SK-N-SH (cell line): Measurements from ENCODE around the gene AMFR.

ENCODE experiments used
- POLR2AphosphoS5 ChIP-seq: IDR thresholded peaks from 2 replicates; pipeline ENCODE4 v1.6.1; 2012; ENCODE audit warnings: low read depth, low read length
- TF ChIP-seq, protein P1 (sequence below): fragments of 200-600 bp; sonication (generic); IDR thresholded peaks from 2 replicates; pipeline ENCODE4 v1.6.1; 2017; ENCODE audit warnings: antibody characterized with exemption, mild to moderate bottlenecking, moderate library complexity

DNA sequence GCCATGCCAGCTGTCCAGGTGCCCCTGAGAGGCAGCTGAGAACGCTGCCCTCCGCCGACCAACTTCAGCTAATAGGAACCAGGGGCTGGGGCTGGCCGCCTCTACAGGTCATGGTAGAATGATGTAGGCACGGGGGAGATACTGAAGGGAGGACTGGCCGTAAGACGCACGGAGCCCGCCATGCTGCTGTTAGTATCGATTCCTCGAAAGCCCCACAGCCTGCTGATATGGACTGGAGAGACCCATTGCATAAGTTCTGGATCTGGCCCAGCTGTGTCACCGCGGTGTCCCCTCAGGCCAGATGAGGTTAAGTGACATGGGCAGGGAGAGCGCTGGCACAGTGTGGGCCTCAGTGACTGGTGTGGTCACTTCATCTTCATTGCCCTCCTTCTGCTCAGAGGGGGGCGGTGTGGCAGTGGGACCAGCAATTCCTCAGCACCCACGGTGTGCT is 75.6 kb downstream of the AMFR start:
- TF ChIP-seq POLR2AphosphoS5: no peak
- TF ChIP-seq, protein P1, sequence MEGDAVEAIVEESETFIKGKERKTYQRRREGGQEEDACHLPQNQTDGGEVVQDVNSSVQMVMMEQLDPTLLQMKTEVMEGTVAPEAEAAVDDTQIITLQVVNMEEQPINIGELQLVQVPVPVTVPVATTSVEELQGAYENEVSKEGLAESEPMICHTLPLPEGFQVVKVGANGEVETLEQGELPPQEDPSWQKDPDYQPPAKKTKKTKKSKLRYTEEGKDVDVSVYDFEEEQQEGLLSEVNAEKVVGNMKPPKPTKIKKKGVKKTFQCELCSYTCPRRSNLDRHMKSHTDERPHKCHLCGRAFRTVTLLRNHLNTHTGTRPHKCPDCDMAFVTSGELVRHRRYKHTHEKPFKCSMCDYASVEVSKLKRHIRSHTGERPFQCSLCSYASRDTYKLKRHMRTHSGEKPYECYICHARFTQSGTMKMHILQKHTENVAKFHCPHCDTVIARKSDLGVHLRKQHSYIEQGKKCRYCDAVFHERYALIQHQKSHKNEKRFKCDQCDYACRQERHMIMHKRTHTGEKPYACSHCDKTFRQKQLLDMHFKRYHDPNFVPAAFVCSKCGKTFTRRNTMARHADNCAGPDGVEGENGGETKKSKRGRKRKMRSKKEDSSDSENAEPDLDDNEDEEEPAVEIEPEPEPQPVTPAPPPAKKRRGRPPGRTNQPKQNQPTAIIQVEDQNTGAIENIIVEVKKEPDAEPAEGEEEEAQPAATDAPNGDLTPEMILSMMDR: no peak
